Right hindlimb (tissue), 1 donor: Measurements from ENCODE around the gene PDZRN3.

Experiments
- DNase-seq: peaks from one replicate; pipeline ENCODE4 v3.0.0-alpha.2; 2018

Gene PDZRN3

DNA sequence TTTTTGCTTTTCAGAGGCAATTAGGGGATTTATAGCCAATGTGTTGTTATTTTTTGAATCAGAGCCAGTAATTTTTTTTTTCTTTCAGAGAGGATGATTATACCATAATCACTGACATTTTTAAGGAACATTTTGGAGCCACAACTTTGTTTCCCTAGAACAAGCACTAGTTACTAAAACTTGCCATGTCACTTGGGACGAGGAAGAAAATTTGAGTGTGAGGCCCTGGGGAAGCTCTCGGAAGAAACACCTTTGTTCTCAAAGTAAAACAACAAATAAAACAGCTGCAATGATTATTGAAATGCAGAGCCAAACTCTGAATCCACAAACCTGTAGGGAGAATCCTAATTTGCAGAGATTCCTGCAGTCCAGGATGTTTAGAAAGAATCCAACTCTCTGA lies 69.7 kb downstream of the PDZRN3 start:
- DNase-seq: no peak

DNA sequence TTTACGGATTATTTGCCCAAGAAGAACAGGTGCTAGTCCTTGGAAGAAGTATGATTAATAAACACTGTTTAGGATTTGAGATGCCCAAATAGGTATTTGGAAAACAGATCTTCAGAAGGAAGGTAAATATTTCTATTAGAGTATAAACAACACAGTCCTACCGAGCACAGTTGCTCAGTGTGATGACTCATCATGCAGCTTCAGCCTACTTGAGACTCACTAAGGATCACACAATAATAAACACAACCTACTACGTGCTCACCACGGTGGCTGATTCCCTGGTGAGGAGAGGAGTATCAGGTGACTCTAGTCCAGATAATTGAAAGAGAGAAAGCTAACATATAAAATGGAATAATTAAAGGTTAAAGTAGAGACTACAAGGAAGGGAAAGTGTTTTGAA lies 72.0 kb downstream of the PDZRN3 start:
- no peak for DNase-seq

DNA sequence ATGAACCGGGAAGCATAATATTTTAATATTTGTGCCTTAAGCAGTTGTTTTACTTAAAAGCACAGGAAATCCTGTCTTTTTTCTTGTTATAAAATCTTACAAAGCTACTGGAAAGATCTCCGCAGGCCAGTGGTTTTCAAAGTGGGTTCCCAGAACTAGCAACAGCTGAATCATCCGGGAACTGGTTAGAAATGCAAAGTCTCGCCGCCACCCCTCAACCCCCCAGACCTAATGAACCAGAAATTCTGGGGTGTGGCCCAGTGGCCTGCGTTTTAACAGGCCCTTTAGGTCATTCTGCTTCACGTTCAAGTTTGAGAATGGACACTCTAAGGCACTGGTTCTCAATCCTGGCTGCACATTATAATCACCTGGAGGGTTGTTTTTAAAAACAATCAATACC lies 74.7 kb downstream of the PDZRN3 start:
- DNase-seq: no peak

DNA sequence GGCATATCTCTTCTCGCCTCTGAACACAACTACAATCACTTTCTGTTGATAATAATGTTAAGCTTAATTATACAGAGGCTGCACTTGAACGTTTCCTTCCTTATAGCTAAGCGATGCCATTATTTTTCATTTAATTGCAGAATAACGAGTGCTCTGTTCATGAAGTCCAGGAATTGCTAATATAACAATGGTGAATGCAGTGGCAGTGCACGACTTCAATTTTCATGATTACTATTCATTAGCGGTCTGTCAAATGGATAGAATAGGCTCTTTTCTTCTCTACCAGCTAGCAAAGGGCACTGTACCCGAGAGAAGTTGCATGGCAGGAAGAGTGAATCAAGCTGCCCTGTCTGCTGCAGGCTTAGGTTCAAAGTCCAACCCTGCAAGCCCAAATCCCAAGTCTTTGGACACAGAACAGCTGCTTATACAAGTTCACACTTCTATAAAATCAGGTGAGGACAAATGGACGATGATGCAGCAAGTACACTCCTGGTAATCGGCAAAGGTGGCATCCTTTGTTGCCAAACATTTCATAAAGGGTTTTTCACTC lies 75.6 kb downstream of the PDZRN3 start:
- no peak for DNase-seq

DNA sequence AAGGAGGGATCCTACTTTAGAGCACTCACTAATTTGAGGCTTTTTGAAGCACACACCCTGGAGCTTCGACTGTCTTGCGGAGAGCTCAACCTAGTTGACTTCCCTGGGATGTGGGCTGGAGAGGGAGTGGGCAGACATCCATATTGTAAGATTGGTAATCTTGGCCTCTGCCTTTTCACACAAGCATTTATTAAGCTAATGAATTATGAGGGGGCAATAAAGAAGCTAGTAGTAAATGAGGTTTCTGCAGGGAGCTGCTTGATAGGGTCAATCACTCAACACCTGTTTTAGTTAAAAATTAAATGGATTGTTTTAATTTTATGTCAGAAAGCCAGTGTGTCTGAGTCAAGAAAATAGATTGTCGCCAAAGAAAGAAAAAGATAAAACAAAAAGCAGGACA lies 76.3 kb downstream of the PDZRN3 start:
- no peak for DNase-seq

DNA sequence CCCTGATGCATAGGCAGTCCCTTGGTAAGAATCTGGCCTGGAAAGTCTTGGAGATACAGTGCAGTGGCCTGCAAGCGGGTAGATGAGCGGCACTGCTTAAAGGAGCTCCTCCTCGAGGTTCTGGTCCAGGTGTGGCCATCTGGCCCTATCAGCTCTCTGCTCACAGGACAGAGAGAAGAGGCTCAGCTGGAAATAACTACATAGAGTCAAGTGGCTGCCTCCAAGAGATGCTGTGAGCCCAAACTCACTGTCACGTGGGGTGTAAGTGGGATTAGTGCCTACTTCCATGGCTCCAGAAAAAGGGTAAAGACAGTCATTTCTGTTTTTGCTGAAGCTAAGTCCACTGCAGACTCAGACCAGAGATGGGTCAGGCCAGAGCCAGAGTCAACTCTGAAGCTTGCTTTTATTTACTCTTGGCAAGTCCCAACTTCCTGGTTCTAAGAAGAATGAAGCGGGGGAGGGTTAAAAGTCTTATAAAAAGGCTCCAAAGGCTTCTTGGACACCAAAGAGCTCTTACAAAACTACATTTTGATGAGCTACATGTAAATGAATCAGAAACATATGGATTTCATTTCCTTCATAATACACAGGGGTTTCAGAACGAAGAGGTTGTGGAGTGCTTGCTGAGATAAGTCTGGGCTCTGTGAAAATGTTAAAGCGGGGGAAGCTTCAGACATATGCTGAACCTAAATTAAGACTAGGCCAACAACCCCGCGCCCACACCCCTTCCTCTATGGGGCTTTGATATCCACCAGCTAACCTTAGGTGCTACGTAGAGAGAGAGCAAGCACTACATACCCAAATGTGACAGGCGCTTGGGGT lies 77.1 kb downstream of the PDZRN3 start:
- DNase-seq: peak; percentile 70

DNA sequence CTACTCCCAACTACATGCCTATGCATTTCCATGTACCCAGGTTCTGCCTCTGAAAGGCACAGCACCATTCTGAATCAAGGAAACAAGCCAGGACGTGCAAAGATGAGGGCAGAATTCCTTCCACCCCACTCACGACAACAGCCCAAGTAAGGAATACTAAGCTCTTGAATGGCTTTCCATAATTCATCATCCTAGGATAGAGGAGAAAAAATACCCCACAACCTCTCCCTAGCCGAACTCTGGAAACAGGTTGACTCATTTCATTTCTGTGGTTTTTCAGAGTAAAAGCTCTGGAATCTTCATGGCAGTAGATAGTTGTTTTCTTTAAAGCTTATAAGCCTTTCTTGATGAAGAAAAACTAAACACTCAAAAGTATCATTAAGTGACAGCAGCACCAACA lies 77.8 kb downstream of the PDZRN3 start:
- DNase-seq: no peak

DNA sequence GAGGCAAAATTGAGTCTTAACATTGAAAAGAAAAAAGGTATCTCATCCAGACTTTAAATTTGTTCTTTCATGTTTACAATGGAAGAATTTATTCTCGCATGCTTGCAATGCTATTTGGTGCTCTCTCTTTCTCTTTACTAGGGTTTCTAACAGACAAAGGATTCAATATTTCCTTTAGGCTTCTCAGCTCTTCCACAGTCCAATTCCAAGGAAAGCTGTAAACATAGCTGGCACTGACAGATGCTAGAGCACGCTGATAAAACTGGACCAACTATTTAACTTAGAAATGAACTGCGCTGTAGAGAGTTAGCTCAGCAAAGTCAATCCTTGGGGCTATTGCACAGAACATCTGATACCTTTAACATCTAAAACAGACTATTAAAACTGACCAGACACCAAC lies 81.3 kb downstream of the PDZRN3 start:
- DNase-seq: no peak

DNA sequence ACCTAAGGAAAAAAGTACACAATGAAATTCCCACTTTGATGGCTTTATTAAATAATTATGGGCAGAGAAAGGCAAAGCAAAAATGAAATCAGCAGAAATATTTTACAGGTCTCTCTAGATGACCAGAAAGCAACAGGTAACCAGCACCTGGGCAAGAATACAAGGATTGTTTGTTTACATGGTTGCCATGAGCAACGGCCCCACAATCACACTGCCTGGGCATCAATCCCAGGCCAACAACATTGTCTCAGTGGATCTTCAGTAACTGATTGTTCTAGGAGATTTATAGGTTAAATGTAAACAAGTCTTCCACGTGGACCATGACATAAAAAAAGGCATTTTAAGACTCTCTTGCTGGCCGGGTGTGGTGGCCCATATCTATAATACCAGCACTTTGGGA lies 82.6 kb downstream of the PDZRN3 start:
- no peak for DNase-seq

DNA sequence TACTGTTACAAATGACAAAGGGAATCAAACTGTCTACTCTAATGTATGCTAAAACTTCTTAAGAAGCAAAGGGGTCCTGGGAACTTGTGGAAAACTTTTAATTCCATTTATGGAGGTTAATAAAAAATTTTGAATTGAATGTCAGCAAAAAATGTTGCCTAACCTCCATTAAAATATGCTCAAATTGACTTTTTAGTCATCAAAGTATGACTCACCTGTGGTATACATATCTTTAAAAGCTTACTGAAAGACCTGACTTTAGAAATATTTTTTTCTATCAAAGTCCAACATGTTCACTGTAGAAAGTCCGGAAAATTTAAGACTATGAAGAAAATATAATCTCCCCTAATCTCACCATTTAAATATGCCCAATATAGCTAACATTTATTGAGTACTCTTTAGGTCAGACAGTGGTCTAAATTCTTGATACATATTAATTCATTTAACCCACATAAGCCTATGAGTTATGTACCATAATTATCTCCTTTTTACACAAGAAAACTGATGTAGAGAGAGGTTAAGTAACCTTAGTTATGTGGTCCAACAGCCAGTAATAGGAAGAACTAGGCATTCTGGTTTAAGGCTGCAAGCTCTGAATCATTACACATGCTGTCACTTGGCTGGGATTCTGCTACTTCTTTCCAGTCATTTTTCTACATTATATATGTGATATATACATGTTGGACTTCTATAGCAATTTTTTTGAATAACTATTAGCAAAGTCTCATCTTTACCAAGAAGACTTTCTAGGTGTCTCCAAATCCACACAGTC lies 83.6 kb downstream of the PDZRN3 start:
- no peak for DNase-seq

DNA sequence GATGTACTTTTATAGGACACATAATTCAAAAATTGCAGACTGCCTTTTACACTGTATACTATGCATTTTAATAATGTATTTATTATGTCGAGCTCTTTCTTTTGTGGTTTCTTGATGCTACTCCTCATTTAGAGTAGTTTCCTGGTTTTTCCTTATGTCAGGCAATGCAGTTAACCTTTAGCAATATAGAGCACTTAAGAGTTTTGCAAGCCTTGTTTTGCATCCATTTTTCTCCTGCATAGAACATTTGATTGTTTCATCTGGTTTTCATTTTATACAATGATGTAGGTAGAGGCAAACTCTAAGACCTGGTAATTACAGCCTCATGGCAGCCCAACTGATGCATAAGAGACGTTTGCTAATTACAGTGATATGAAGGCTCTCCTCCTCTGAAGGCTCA lies 86.3 kb downstream of the PDZRN3 start:
- DNase-seq: no peak

DNA sequence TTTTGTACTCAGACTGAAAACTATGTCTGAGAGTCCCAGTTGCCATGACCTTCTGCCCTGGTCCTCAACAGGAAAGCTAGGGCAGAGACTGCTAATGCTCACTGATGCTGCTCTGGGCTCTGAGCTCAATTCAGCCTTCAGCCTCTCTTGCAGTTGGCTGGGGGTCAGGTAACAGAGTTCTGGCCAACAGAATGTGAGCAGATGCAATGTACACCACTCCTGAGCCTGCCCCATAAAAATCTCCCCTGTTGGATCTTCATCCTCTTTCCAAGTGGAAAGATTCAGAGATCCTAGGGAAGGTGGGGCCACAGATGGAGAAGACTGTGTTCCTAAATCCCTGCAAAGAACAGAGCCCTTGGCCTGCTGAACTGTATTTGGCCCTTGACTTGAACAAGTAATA lies 87.8 kb downstream of the PDZRN3 start:
- DNase-seq: peak; percentile 82

DNA sequence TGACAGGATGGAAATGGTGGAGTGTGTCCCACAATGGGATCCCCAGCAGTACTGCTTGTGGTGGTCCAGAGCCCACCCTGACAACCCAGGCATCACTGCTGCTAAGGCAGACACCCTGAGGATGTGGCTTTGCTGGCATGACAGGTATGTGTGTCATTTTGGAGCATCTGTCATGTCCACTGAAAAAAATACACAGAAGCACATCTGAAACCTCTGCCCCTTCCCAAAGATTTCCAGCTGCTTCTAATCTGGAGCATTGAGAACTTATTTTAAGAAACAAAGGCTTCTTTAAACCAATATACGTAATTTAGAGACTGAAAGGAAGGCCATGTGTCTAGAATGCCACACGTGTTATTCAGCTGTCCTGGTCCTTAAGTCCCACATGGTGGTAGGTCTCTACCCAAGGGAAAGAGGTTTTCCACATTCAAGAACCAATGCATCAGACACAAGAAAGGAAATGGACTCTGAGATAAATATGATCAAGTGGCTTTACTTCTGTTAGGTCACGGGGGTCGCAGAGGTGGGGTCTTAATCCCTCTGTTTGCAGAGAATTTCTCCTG lies 88.3 kb downstream of the PDZRN3 start:
- no peak for DNase-seq

DNA sequence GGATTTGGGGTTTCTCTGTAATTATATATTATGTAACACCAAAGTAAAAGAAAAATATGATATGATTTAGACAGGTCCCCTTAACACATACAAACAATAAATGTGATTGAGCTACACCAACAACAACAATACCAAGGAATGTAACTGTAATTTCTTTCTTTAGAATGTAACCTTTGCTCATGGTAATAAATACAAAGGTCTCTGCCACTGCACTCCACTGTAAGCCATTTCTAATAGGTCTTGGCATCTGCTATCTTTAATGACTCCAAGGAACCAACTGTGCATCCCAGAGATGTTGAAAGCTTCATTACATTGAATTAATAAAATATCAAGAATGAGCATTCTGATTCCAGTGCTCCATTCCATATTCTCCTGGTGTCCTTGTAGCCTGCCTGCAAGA lies 88.8 kb downstream of the PDZRN3 start:
- DNase-seq: no peak

DNA sequence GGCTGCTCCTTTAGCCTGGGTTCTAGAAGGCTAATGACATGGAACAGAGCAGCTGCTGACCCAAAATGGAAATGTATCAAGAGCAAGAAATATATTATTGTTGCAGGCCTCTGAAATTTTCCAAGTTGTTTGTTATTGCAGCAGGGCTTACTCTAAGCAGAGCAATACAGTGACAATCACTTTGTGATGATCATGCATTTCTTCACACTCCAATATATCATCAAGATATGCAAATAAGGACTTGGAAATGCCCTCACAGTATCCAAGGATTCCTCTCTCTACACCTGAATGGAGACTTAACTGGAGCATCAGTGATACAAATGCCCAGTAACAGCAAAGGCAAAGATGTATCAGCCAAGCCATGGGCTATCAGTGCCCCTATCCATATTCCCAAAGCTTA lies 89.6 kb downstream of the PDZRN3 start:
- DNase-seq: no peak

DNA sequence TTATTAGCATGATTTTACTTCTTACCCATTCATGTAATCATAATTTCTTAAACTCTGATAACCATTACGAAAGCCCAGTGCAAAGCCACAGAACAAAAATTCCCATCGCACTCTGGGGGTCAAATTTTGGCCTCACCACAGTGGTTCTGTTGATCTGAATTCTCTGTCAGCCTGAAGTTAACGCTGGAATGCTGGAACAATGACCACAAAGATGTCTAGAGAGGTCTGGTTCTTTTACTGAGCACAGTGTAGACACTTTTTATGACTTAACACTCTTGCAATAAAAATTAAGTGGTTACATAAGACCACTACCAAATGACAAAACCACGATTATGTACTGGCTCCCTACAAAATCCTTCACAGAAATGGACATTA lies 94.7 kb downstream of the PDZRN3 start:
- no peak for DNase-seq

DNA sequence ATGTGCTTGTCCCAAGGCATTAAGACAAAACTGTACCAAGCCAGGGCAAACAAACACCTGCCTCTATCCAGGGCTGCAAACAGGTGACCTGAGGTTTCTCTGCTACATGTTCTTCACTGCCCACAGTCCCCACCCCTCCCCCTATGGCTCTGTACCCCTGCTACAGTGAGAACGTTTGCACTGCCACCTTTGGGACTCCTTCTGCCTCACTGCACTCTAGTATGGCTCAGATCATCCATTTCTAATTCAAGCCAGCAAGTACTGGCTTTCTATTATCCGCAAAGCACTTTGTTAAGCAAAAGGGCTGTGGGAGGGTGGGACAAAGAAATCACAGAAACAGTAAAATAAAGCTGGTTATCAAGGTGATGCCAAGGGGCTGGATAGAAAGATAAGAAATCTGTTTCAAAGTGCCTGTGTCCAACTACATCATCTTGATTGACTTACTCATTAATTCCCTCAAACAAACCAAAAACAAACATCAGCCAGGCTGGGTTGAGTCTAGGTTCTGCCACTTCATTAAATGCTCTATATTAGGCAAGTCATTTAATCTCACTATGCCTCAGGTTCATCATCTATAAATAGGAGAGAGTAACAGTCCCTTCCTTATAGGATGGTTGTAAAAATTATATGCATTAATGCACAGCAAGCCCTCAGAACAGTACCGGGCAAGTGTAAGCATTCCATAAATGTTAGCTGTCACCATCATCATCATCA lies 95.3 kb downstream of the PDZRN3 start:
- no peak for DNase-seq

DNA sequence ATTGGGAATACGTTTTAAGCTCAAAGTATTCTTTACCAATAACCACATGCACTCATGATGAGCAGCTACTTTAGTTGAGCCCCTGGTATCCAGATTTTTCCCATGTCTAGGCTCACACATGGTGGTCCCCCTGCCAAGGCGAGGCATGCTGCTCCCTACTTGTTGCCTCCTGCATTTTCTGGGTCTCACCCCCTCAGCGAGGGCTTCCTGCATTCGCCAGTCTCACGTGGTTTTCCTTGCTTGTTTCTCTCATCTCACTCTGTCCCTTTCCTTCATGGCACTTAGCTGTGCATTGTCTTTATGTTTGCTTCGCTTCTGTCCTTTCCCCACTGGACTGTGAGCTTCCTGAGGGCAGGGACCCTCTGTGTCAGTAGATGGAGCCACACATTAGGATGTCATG lies 99.2 kb downstream of the PDZRN3 start:
- DNase-seq: no peak

DNA sequence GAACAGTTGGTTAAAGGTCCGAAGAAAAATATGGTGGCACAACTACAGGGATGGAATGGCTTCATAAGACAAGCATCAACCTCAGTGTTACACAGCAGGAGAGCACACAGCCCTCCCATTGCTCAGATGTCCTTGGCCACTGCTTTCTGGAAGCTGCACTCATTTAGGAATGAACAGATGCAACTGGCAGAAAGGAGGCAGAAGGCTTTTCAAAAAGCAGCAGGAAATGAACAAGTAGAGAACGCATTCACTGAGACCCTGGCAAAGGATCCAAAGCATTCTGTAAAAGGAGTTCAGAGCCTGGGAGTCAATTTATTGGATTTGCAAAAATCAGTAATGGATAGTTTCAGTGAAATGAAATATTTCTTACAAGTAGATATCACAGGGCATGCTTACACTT lies 101.1 kb downstream of the PDZRN3 start:
- no peak for DNase-seq

DNA sequence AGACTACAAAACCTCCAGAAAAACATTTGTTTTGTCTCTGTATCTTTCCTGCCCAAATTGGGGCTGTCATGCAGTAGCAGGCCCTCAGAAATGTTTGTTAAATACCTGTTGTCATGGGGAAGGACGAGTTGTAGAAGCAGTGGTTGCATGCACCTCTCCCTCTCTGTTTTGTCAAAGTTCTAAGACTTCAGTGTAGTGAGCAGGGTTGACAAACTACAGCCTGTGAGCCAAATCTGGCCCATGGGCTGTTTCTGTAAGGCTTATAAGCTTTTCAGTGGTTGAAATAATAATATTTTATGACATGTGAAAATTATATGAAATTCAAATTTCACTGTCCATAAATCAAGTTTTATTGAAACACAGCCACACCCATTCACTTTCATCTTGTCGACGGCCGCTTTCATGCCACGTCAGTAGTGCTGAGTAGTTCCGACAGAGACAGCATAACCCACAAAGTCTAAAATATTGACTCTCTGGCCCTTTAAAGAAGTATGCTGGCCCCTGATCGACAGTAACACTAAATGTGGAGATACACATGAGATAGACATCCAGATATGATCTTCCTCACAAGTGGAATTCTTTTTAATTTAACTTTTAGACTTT lies 102.9 kb downstream of the PDZRN3 start:
- no peak for DNase-seq

DNA sequence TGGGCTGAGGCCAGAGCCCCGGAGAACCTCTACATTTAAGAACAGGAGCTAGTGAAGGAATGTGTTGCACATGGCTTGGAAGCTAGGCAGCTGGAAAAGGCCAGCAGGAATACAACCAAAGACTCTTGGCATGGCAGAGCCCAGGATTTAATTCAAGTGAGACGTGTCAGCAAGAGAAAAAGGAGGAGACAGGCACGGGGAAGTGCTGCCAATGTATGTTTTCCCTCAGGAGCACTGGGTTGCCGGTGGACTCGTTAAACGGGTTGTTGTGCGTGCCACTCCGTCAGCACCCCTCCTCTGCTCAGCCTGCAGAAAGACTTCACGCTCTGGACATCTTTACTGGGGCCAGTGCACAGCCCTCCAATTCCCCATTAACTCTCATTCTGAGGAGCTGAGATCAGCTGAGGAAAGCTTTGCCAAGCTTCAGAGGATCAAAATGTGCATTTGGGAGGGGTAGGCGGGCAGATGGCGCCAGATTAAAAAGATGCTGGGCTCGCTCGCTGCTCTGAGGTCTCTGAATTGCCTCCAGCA lies 103.7 kb downstream of the PDZRN3 start:
- DNase-seq: peak; percentile 93

DNA sequence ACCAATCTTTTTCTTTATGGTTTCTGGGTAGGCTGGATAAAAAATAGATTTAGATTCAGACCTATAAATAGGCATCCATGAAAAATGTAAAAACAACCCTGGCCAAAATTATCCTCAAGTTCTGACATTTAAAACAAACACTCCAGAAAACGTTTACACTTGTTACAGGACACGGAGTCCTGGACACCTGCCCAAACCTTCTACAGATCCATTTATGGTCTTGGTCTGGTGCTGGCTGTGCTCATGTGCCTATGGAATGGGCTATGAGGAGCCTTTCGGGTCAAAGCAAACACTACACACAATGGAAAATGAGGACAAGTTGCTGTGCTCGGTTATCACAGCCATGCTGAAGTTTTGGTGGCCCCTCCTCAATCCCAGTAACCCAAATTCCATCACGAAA lies 108.1 kb downstream of the PDZRN3 start:
- no peak for DNase-seq

DNA sequence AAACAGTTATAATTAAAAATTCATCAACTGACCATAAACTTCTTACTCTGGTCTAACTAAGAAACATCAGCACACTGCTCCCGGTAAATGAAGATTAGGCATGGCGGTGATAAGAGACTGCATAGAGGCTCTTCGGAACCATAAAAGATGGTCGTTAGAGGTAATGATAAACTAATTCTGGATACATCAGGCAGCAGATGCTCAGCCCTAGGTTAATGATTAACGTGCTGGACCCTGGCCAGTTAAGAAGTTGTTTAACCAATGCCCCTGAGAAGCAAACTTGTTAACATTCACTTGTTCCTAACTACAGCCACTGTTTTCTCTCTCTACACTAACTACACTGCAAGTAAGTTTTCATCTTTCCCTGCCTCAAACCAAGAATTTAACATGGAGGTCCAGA lies 111.5 kb downstream of the PDZRN3 start:
- no peak for DNase-seq
